Uterus (tissue), 2 donors: Measurements from ENCODE around the gene ASCC1.

Source experiments
- CTCF ChIP-seq, 4 experiments: fragments of 200-600 bp in 2 of 4; fragments of 450-650 bp in 2 of 4; sonication (generic) in 2 of 4; IDR thresholded peaks; one replicate each; pipeline ENCODE4 v1.5.1; 2016 to 2019; ENCODE audit warnings: antibody characterized with exemption in 4 of 4, mild to moderate bottlenecking in 2 of 4, moderate library complexity in 1 of 4
- POLR2A ChIP-seq, 2 donors: fragments of 450-650 bp; IDR thresholded peaks; one replicate each; pipeline ENCODE4 v1.6.1; 2016; ENCODE audit warnings: antibody characterized with exemption in 2 of 2, mild to moderate bottlenecking in 1 of 2, moderate library complexity in 1 of 2

GRCh38 chr10:72073708-72074573 lies 142.1 kb downstream of the ASCC1 start:
- no peak for TF ChIP-seq CTCF (IDR thresholded peaks at IDR 0.05)
- no peak for TF ChIP-seq POLR2A (IDR thresholded peaks at IDR 0.05)
